Muscle layer of duodenum (tissue), 2 donors: ENCODE measurements around the gene CDC42BPB.
"Not testable (repeated sequence)": the region's sequence is repeated elsewhere in the genome, so short reads cannot be mapped to it uniquely, and the experiment has no call there.

Experiments
- H3K27ac ChIP-seq: one replicate; pipeline ENCODE4 v1.7.0; 2013; ENCODE audit warnings: mild to moderate bottlenecking, low read length
- H3K27me3 ChIP-seq: one replicate; pipeline ENCODE4 v1.7.0; 2013; ENCODE audit warnings: low read depth, mild to moderate bottlenecking, control low read depth, low read length
- H3K36me3 ChIP-seq, 2 donors: one replicate each; pipeline ENCODE4 v1.7.0; 2013; ENCODE audit warnings: low read length in 2 of 2, control low read depth in 1 of 2, mild to moderate bottlenecking in 1 of 2; ENCODE audit not compliant: insufficient read depth in 2 of 2, control insufficient read depth in 1 of 2
- H3K4me1 ChIP-seq, 2 donors: one replicate each; pipeline ENCODE4 v1.7.0; 2013; ENCODE audit warnings: low read length in 2 of 2, mild to moderate bottlenecking in 2 of 2, control low read depth in 1 of 2, moderate library complexity in 1 of 2; ENCODE audit not compliant: insufficient read depth in 2 of 2, control insufficient read depth in 1 of 2
- H3K4me3 ChIP-seq, 2 donors: one replicate each; pipeline ENCODE4 v1.7.0; 2013; ENCODE audit warnings: low read length in 2 of 2, low read depth in 1 of 2, mild to moderate bottlenecking in 1 of 2
- H3K9me3 ChIP-seq, 2 donors: one replicate each; pipeline ENCODE4 v1.7.0; 2013; ENCODE audit warnings: low read length in 2 of 2, control low read depth in 1 of 2, mild to moderate bottlenecking in 1 of 2; ENCODE audit not compliant: control insufficient read depth in 1 of 2
- donor health status: healthy.

Gene CDC42BPB

DNA sequence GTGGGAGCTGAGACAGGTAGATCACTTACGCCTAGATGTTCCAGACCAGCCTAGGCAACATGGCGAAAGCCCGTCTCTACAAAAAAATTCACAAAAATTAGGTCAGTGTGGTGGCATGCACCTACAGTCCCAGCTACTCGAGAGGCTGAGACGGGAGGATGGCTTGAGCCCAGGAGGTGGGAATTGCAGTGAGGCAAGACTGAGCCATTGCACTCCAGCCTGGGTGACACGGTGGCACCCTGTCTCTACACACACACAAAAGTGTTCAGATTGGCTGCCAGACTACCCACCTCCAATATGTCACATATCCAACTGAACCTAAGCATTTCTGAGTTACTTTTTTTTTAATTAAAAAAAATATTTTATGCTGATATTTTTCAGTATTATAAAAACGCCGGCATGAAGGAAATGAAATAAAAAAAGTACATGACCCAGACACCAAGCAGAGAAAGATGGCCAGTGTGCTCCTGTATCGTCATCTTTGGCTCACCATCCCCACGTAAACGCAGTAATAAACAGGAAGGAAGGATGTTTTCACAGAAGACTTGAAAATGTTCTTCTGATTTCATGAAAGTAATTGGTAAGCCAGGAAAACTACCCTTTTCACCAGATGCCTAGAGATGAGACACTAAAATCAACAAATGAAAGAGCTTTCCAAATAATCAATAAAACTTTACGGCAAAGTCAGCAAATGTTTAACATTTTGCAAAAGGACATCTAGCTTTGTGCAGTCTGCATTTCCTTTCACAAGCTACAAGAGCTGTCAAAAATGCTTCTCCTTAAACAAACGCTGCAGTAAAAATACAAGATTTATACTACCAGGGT, 26.4 kb downstream of the CDC42BPB start:
- H3K9me3 ChIP-seq = no peaks in the 10 kb centered on the region
- no peaks in the 10 kb centered on the region for H3K27me3 ChIP-seq
- H3K4me1 ChIP-seq = peaks cover 4 to 8% of the 10 kb centered on the region in 2 donors
- no peak overlapping the region for H3K27ac ChIP-seq
- no peaks in the 10 kb centered on the region for H3K36me3 ChIP-seq
- no peak overlapping the region for H3K4me3 ChIP-seq

DNA sequence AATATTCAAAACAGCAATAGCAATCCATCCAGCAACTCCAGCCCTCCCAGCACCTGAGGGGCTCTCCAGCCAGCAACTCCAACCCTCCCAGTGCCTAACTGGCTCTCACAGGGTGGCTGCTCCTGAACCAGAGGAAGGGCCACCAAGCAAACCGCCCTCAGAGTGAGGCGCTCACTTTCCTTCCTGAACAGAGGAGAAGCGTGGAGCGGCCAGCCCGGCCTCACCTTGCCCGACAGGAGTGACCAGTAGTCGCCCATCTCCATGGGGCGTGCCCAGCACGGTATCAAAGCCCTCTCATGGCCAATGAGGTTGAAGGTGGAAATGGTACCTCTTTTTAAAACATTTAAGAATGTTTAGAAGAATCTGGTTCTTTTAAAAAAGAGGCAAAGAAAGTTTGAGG, 27.4 kb downstream of the CDC42BPB start:
- Histone ChIP-seq H3K4me3 (no peak overlapping the region), H3K27ac (no peak overlapping the region), H3K4me1 (peaks cover 4 to 8% of the 10 kb centered on the region in 2 donors), H3K9me3 (no peaks in the 10 kb centered on the region), H3K36me3 (no peaks in the 10 kb centered on the region), H3K27me3 (no peaks in the 10 kb centered on the region)

DNA sequence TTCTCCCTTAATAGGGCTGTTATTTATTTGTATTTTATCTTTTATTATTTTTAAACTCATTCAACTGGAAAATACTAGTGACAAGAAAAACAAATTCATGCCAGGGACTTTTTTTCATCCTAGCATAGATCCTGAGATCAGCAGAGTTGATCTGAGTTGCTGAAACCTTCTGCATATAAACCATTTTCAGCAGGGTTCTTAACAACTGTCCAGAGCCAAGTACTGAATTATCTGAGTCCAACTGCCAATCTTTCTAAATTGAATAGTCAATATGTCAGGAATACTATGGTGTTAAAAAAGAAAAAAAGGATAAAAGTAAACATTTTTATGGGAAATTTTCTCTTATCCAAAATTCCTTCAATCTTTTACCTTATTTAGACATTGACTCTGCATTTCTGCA, 28.6 kb downstream of the CDC42BPB start:
- H3K4me3 ChIP-seq = no peak overlapping the region
- no peaks in the 10 kb centered on the region for H3K36me3 ChIP-seq
- no peak overlapping the region for H3K27ac ChIP-seq
- H3K27me3 ChIP-seq = no peaks in the 10 kb centered on the region
- H3K9me3 ChIP-seq = no peaks in the 10 kb centered on the region
- peaks cover under 1 to 8% of the 10 kb centered on the region in 2 donors for H3K4me1 ChIP-seq

DNA sequence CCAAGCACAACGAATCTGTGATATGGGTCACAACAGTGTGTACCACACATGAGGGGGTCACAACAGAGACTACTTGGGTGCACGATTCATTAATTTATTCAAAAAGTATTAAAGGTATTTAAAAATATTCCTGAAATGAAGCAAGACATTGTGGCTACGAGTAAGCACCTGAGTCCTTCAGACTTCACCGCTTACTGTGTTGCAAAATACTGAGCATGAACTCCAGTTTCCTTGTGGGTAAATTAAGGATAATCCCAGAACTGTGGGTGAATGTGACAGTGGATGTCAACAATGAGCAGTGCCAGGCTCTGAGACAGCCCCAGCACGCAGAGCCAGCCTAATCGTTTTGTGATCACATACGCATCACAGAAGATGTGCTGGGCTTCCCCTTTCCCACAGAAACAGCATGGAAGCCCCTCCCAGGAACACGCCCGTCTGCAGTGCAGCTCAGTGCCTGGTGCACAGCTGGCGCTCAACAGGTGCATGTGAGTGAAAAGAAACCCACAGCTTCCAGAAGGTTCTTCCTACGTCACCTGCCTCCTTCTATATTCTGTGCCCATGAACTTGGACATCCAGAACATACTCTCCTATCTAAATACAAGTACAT, 29.1 kb downstream of the CDC42BPB start:
- Histone ChIP-seq H3K4me1 (peaks cover 0 to 10% of the 10 kb centered on the region in 2 donors), H3K27ac (no peak overlapping the region), H3K9me3 (no peaks in the 10 kb centered on the region), H3K4me3 (no peak overlapping the region), H3K27me3 (no peaks in the 10 kb centered on the region), H3K36me3 (no peaks in the 10 kb centered on the region)

DNA sequence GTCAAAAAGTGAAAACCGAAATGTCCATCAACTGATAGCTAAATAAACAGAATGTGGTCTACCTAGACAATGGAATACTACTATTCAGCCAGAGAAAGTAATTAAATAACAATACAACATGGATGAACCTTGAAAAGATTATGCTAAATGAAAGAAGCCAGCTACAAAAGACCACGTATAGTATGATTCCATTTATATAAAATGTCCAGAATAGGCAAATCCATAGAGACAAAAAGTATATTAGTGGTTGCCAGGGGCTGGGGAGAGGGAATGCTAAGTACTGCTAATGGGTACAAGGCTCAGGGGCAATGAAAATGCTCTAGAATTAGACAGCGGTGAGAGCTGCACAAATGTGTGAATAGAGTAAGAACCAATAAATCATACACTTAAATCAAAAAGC, 29.9 kb downstream of the CDC42BPB start:
- H3K27ac ChIP-seq = no peak overlapping the region
- no peak overlapping the region for H3K4me3 ChIP-seq
- H3K36me3 ChIP-seq = no peaks in the 10 kb centered on the region
- peaks cover 5 to 16% of the 10 kb centered on the region in 2 donors for H3K4me1 ChIP-seq
- no peaks in the 10 kb centered on the region for H3K9me3 ChIP-seq
- H3K27me3 ChIP-seq = no peaks in the 10 kb centered on the region

DNA sequence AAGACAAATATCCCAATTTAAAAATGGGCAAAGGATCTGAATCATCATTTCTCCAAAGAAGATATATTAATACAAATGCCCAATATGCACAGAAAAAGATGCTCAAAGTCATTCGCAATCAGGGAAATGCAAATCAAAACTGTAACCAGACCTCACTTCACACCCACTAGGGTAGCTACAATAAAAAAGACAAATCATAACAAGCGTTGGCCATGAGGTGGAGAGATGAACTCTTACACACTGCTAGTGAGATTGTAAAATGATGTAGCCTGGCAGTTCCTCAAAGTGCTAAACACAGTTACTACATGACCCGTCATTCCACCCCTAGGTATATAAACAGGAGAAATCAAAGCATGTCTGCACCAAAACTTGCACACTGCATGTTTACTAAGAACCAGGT, 30.4 kb downstream of the CDC42BPB start:
- no peak overlapping the region for H3K4me3 ChIP-seq
- H3K27ac ChIP-seq = no peak overlapping the region
- H3K36me3 ChIP-seq = no peaks in the 10 kb centered on the region
- peaks cover 6 to 16% of the 10 kb centered on the region in 2 donors for H3K4me1 ChIP-seq
- H3K27me3 ChIP-seq = no peaks in the 10 kb centered on the region
- no peaks in the 10 kb centered on the region for H3K9me3 ChIP-seq

DNA sequence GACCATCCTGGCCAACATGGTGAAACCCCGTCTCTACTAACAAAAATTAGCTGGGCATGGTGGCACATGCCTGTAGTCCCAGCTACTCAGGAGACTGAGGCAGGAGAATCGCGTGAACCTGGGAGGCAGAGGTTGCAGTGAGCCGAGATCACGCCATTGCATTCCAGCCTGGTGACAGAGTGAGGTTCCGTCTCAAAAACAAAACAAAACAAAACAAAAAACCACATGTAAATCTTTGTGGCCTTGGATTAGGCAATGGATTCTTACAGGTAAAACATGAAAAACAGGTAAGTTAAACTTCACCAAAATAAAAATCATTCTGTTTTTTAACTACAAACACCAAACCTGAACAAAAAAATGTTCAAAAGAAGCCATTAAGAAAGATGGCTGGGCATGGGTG, 31.2 kb downstream of the CDC42BPB start:
- H3K9me3 ChIP-seq, H3K27ac ChIP-seq, H3K36me3 ChIP-seq, H3K27me3 ChIP-seq, H3K4me3 ChIP-seq: not testable (repeated sequence)
- H3K4me1 ChIP-seq = peaks cover 6 to 16% of the 10 kb centered on the region in 2 donors

DNA sequence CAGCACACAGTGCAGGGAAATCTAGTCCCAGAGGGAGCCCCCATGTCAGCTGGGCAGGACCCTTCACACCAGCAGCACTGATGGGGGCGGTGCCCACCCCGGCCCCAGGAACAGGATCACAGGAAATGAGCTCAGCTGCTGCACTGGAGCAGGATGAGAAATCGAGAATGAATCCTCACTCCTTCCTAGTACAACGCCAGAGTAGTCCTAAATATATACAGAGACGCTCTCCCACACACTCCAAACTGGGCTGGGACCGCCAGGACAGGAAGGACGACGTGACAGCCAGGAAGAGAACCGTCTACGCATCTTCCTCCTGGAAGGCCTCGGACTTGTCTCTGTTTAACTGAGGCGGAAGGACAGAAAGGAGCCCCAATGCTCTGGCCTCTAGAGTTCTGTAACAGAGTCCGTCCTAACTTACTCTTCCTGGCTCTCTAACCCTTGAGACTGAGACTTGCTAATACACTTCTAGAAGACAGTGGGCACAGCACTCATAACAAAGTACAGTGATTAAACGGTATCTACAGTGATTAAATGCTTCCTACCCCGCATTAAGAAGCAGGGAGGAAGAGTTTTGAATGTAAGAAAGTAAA, 33.4 kb downstream of the CDC42BPB start:
- Histone ChIP-seq H3K4me3 (peak overlapping the region in 1 of 2 donors; percentile 12), H3K36me3 (no peaks in the 10 kb centered on the region), H3K27ac (peak overlapping the region; percentile 64), H3K9me3 (no peaks in the 10 kb centered on the region), H3K4me1 (peaks cover 6 to 23% of the 10 kb centered on the region in 2 donors), H3K27me3 (no peaks in the 10 kb centered on the region)

DNA sequence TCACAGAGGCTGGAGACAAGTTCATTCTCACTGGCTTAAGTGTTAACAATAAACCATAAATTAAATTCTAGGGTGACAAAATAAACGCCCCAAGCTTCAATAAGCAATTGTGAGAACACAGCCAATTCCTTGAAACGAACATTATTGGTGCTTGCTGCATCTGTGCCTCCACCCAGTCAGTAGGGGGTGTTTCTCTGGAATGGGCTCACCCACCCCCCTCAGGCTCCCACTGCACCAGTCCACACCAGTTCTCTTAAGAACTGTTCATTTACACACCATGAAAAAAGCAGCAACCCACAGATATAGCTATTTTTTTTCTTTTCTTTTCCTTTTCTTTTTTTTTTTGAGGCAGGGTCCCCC, 34.7 kb downstream of the CDC42BPB start:
- Histone ChIP-seq H3K27ac (no peak overlapping the region), H3K9me3 (no peaks in the 10 kb centered on the region), H3K4me1 (peaks cover 6 to 20% of the 10 kb centered on the region in 2 donors), H3K27me3 (no peaks in the 10 kb centered on the region), H3K36me3 (no peaks in the 10 kb centered on the region), H3K4me3 (no peak overlapping the region)

DNA sequence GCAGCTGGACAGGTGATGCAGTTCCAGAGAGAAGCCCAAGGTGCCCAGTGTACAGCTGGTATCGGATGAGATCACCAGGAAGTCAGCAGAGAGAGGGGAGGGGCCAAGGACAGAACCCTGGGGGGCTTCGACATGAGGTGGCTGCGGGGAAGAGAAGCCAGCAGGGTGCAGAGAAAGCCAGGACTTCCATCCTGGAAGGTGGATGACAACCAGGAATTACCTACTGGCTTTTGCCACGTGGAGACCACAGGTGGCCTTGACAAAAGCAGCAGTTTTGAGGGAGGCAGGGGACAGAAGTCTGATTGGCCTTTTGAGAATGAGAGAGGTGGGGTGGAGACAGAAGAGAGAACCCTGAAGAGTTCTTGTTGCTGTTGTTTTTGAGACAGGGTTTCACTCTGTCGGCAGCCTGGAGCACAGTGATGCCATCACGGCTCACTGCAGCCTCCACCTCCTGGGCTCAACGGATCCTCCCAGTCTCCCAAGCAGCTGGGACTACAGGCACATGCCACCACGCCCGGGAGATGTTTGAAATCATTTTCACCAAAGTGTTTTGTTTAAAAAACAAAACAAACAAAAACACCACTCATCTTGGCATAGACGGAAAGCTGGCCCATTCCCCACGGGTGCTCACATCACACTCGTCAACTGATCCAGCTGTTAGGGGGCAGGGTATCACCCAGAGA, 35.2 kb downstream of the CDC42BPB start:
- Histone ChIP-seq H3K27ac (no peak overlapping the region), H3K27me3 (no peaks in the 10 kb centered on the region), H3K9me3 (no peaks in the 10 kb centered on the region), H3K36me3 (no peaks in the 10 kb centered on the region), H3K4me1 (peaks cover 6 to 24% of the 10 kb centered on the region in 2 donors), H3K4me3 (no peak overlapping the region)

DNA sequence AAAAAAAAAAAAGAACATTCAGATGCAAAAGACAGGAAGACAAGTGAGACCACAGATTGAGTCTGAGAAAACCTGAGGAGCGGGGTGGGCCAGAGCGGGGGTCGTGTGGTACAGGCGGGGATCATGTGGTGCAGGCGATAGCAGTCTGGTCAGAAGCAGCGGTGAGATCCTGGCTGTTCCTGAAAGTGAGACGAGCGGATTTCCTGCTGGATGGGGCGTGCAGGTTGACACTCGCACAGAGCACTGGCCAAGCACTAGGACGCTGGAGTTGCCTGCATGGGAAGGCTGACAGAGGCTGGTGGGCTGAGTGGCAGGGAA, 35.7 kb downstream of the CDC42BPB start:
- no peaks in the 10 kb centered on the region for H3K9me3 ChIP-seq
- H3K4me1 ChIP-seq = peaks cover 6 to 24% of the 10 kb centered on the region in 2 donors
- H3K4me3 ChIP-seq = no peak overlapping the region
- no peaks in the 10 kb centered on the region for H3K27me3 ChIP-seq
- H3K36me3 ChIP-seq = no peaks in the 10 kb centered on the region
- no peak overlapping the region for H3K27ac ChIP-seq
